ENCODE results near the gene PACS2. TPM values are rescaled to one million over a fixed set of nuclear protein-coding genes. Genes with fewer than 3 reads are reported as not detected.

PACS2 gene
- total RNA-seq, 1 experiment from 2014 or later, result 100 TPM

GRCh38 chr14:105399466-105399775 is 84.9 kb downstream of the PACS2 start:
- POLR2A ChIA-PET, result no interaction called here
- peaks cover 38% of the 10 kb centered on the region for H3K9me3 Mint-ChIP-seq
- H3K36me3 Mint-ChIP-seq, result peaks cover 48% of the 10 kb centered on the region
- H3K27me3 Mint-ChIP-seq (ENCODE audit: low read depth), result peaks cover 58% of the 10 kb centered on the region
- no peak for DNase-seq (ENCODE audit: low spot score)
- H3K4me1 Mint-ChIP-seq, result no peaks in the 10 kb centered on the region
- no peak for ATAC-seq
- H3K4me3 Mint-ChIP-seq, result no peak overlapping the region
- no peak for TF ChIP-seq E2F1 (CRISPR knock-in tag; IDR thresholded peaks at IDR 0.05)
- TF ChIP-seq ESRRA (CRISPR knock-in tag; IDR thresholded peaks at IDR 0.05; ENCODE audit: borderline replicate concordance), result no peak
- no peak for TF ChIP-seq ATF6 (CRISPR knock-in tag; IDR thresholded peaks at IDR 0.05)
- TF ChIP-seq ZNF416 (CRISPR knock-in tag; IDR thresholded peaks at IDR 0.05), result no peak
- no peak for TF ChIP-seq SOX15 (CRISPR knock-in tag; IDR thresholded peaks at IDR 0.05)
- TF ChIP-seq GABPB1 (CRISPR knock-in tag; IDR thresholded peaks at IDR 0.05), result no peak
- no peak for TF ChIP-seq IRF1 (CRISPR knock-in tag; IDR thresholded peaks at IDR 0.05)
- no peak for TF ChIP-seq ZNF232 (CRISPR knock-in tag; IDR thresholded peaks at IDR 0.05)
- CTCF ChIA-PET, result interaction anchor here (0.7 to 0.8 kb wide), 3 partner anchors 81 to 86 kb away, joined by 3 to 4 read pairs (median 3); no protein-coding TSS in a partner anchor
- no peak overlapping the region for H3K27ac Mint-ChIP-seq

GRCh38 chr14:105400016-105400415 is 85.5 kb downstream of the PACS2 start:
- peaks cover 51% of the 10 kb centered on the region for H3K36me3 Mint-ChIP-seq
- DNase-seq (ENCODE audit: low spot score) (no peak), ATAC-seq (no peak)
- peaks cover 64% of the 10 kb centered on the region for H3K27me3 Mint-ChIP-seq (ENCODE audit: low read depth)
- peaks cover 44% of the 10 kb centered on the region for H3K9me3 Mint-ChIP-seq
- no peak overlapping the region for H3K4me3 Mint-ChIP-seq
- H3K27ac Mint-ChIP-seq, result no peak overlapping the region
- ChIA-PET POLR2A (no interaction called here), CTCF (interaction anchor here (0.8 kb wide), 1 partner anchor 81 kb away, joined by 4 read pairs; no protein-coding TSS in a partner anchor)
- no peaks in the 10 kb centered on the region for H3K4me1 Mint-ChIP-seq
- TF ChIP-seq GABPB1 (CRISPR knock-in tag; IDR thresholded peaks at IDR 0.05), result no peak
- no peak for TF ChIP-seq SMAD4 (CRISPR knock-in tag; IDR thresholded peaks at IDR 0.05)
- no peak for TF ChIP-seq IRF1 (CRISPR knock-in tag; IDR thresholded peaks at IDR 0.05)
- no peak for TF ChIP-seq PRDM15 (CRISPR knock-in tag; IDR thresholded peaks at IDR 0.05)
- no peak for TF ChIP-seq USF2 (CRISPR knock-in tag; IDR thresholded peaks at IDR 0.05)
- no peak for TF ChIP-seq SMAD3 (CRISPR knock-in tag; IDR thresholded peaks at IDR 0.05; ENCODE audit: borderline replicate concordance)
- TF ChIP-seq ELF4 (CRISPR knock-in tag; IDR thresholded peaks at IDR 0.05; ENCODE audit: low read depth), result no peak
- TF ChIP-seq ZBTB21 (CRISPR knock-in tag; IDR thresholded peaks at IDR 0.05; ENCODE audit: borderline replicate concordance), result no peak
- TF ChIP-seq ZNF423 (CRISPR knock-in tag; IDR thresholded peaks at IDR 0.05), result no peak
- no peak for TF ChIP-seq FOXJ3 (CRISPR knock-in tag; IDR thresholded peaks at IDR 0.05; ENCODE audit: borderline replicate concordance)
- no peak for TF ChIP-seq AR (CRISPR knock-in tag; IDR thresholded peaks at IDR 0.05)
- no peak for TF ChIP-seq JAZF1 (CRISPR knock-in tag; IDR thresholded peaks at IDR 0.05)
- TF ChIP-seq ZNF532 (CRISPR knock-in tag; IDR thresholded peaks at IDR 0.05; ENCODE audit: borderline replicate concordance), result no peak
